ENCODE results near the gene G0S2. TPM values are rescaled to one million over a fixed set of nuclear protein-coding genes. Genes with fewer than 3 reads are reported as not detected.

G0S2 gene, protein sequence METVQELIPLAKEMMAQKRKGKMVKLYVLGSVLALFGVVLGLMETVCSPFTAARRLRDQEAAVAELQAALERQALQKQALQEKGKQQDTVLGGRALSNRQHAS
- total RNA-seq (15.5 TPM), polyA plus RNA-seq (ENCODE audit: insufficient read depth, low read depth, low replicate concordance) (103 TPM)
- long read RNA-seq, donor 1, transcript G0S2-201 (2 exons, 866 nt), result major isoform, 10 of 15 reads
- long read RNA-seq, donor 1, partial matches to known transcripts, result 5 of 15 reads
- long read RNA-seq, donor 1, other reads (novel, unspliced or antisense), result 0 of 15 reads
- long read RNA-seq, donor 2, transcript G0S2-201 (2 exons, 866 nt), result major isoform, 13 of 27 reads
- long read RNA-seq, donor 2, partial matches to known transcripts, result 14 of 27 reads
- long read RNA-seq, donor 2, other reads (novel, unspliced or antisense), result 0 of 27 reads
- long read RNA-seq, donor 3, transcript G0S2-201 (2 exons, 866 nt), result major isoform, 22 of 22 reads
- long read RNA-seq, donor 3, partial matches to known transcripts, result 0 of 22 reads
- long read RNA-seq, donor 3, other reads (novel, unspliced or antisense), result 0 of 22 reads
- long read RNA-seq, donor 4, transcript G0S2-201 (2 exons, 866 nt), result major isoform, 8 of 8 reads
- long read RNA-seq, donor 4, partial matches to known transcripts, result 0 of 8 reads
- long read RNA-seq, donor 4, other reads (novel, unspliced or antisense), result 0 of 8 reads
- long read RNA-seq, donor 5, partial matches to known transcripts, result 0 of 2 reads
- long read RNA-seq, donor 5, other reads (novel, unspliced or antisense), result 0 of 2 reads
- long read RNA-seq, donor 6, transcript G0S2-201 (2 exons, 866 nt), result major isoform, 29 of 29 reads
- long read RNA-seq, donor 6, partial matches to known transcripts, result 0 of 29 reads
- long read RNA-seq, donor 6, other reads (novel, unspliced or antisense), result 0 of 29 reads
- long read RNA-seq, donor 7, transcript G0S2-201 (2 exons, 866 nt), result major isoform, 23 of 27 reads
- long read RNA-seq, donor 7, partial matches to known transcripts, result 4 of 27 reads
- long read RNA-seq, donor 7, other reads (novel, unspliced or antisense), result 0 of 27 reads
- long read RNA-seq, donor 8, transcript G0S2-201 (2 exons, 866 nt), result major isoform, 15 of 15 reads
- long read RNA-seq, donor 8, partial matches to known transcripts, result 0 of 15 reads
- long read RNA-seq, donor 8, other reads (novel, unspliced or antisense), result 0 of 15 reads
- long read RNA-seq, donor 9, transcript G0S2-201 (2 exons, 866 nt), result major isoform, 8 of 8 reads
- long read RNA-seq, donor 9, partial matches to known transcripts, result 0 of 8 reads
- long read RNA-seq, donor 9, other reads (novel, unspliced or antisense), result 0 of 8 reads
- long read RNA-seq, donor 10, transcript G0S2-201 (2 exons, 866 nt), result major isoform, 13 of 13 reads
- long read RNA-seq, donor 10, partial matches to known transcripts, result 0 of 13 reads
- long read RNA-seq, donor 10, other reads (novel, unspliced or antisense), result 0 of 13 reads

DNA sequence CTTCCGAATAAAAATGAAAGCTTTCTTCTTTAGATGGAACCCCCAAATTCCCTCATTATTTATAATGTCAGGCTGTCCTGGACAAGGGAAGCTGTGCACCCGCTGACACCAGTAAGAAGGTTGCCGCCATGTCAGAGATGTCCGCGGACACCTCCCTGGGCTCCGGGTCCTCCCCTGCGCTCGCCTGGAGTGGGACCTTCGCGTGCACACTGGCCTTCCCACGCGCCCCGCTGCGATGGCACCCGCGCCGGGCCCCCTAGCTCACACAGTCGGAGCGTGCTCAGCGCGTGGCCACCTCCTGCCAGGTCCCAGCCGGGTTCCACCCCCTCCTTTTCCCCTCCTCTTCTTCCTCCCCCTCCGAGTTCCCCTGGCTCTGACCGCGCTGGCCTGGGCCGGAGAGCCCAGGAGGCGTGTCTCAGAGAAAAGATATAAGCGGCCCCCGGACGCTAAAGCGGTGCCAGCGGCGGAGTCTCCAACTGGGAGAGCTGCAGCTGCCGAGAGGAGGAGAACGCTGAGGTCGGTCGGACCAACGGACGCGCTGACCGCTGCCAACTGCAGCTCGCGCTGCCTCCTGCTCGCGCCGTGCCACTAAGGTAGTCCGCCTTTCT lies at the start of gene G0S2:
Gene G0S2 (plus strand): TSS at position 456 of the 608 bp plus-strand sequence. CDS start 273 bp downstream, outside the sequence.
- DNase-seq (peak; percentile 65 to 90 (median 74)), FAIRE-seq (no peak)
- TF ChIP-seq, protein P1, sequence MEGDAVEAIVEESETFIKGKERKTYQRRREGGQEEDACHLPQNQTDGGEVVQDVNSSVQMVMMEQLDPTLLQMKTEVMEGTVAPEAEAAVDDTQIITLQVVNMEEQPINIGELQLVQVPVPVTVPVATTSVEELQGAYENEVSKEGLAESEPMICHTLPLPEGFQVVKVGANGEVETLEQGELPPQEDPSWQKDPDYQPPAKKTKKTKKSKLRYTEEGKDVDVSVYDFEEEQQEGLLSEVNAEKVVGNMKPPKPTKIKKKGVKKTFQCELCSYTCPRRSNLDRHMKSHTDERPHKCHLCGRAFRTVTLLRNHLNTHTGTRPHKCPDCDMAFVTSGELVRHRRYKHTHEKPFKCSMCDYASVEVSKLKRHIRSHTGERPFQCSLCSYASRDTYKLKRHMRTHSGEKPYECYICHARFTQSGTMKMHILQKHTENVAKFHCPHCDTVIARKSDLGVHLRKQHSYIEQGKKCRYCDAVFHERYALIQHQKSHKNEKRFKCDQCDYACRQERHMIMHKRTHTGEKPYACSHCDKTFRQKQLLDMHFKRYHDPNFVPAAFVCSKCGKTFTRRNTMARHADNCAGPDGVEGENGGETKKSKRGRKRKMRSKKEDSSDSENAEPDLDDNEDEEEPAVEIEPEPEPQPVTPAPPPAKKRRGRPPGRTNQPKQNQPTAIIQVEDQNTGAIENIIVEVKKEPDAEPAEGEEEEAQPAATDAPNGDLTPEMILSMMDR (IDR thresholded peaks at IDR 0.05; ENCODE audit: borderline replicate concordance, extremely low read depth, insufficient read depth), result no peak
- intact Hi-C loops (cut with DNase I), result no loop called here
- Histone ChIP-seq H3K36me3 (ENCODE audit: control insufficient read depth in 2 of 3, insufficient read depth in 3 of 3, low read length in 3 of 3) (no peaks in the 10 kb centered on the region), H3K9ac (ENCODE audit: low read length in 3 of 3) (peak within 1 kb of the TSS; percentile 28 to 83 (median 74)), H3K27me3 (ENCODE audit: control insufficient read depth, insufficient read depth, low read length) (no peaks in the 10 kb centered on the region), H3K4me1 (ENCODE audit: control insufficient read depth in 2 of 3, insufficient read depth in 2 of 3, low read depth in 1 of 3, low read length in 3 of 3) (peaks cover 3 to 34% (median 27%) of the 10 kb centered on the region in 3 donors), H3K4me3 (ENCODE audit: low read length in 3 of 3) (peak within 1 kb of the TSS; percentile 53 to 85 (median 71)), H3K27ac (ENCODE audit: low read depth in 2 of 2, low read length in 2 of 2) (peak within 1 kb of the TSS; percentile 87 to 91), H3K9me3 (ENCODE audit: control insufficient read depth in 2 of 3, insufficient read depth in 1 of 3, low read length in 3 of 3) (peaks cover 0 to 5% (median 0%) of the 10 kb centered on the region in 3 donors)

DNA sequence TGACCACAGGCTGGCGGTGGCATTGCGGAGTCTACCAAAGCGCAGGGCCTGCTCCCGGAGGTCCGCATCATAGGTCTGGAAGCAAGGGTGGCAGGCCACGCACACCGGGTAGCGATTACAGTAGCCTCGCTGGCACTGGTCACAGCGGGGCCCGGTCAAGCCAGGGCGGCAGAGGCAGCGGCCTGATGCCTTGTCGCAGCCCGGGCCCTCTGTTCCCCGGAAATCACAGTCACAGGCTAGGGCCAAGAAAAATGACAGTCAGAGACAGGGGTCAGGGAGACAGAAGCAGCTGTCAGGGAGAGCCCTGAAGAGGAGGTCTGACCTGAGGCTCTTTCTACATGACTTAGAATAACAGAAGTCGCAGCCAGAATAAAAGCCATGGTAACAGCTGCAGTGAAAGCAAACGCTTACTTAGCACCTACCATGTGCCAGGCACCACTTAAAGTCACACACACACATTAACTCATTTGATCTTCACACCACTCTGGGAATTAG lies 49.4 kb upstream of the G0S2 start:
- Histone ChIP-seq H3K9me3 (ENCODE audit: control insufficient read depth in 2 of 3, insufficient read depth in 1 of 3, low read length in 3 of 3) (no peaks in the 10 kb centered on the region), H3K4me1 (ENCODE audit: control insufficient read depth in 2 of 3, insufficient read depth in 2 of 3, low read depth in 1 of 3, low read length in 3 of 3) (peaks cover 0 to 24% (median 14%) of the 10 kb centered on the region in 3 donors), H3K9ac (ENCODE audit: low read length in 3 of 3) (no peak overlapping the region), H3K27ac (ENCODE audit: low read depth in 2 of 2, low read length in 2 of 2) (no peak overlapping the region), H3K27me3 (ENCODE audit: control insufficient read depth, insufficient read depth, low read length) (no peaks in the 10 kb centered on the region), H3K4me3 (ENCODE audit: low read length in 3 of 3) (no peak overlapping the region), H3K36me3 (ENCODE audit: control insufficient read depth in 2 of 3, insufficient read depth in 3 of 3, low read length in 3 of 3) (no peaks in the 10 kb centered on the region)
- DNase-seq (no peak), FAIRE-seq (no peak)
- intact Hi-C loops (cut with DNase I), result loop anchor here (10.0 kb wide), 1 partner anchor 51 kb away; no protein-coding TSS in a partner anchor
- TF ChIP-seq, protein P1 (IDR thresholded peaks at IDR 0.05; ENCODE audit: borderline replicate concordance, extremely low read depth, insufficient read depth), result no peak

Measured in kidney (tissue), 22 donors.